DMS53 (cell line): ENCODE results near the gene NFX1.
A peak's percentile ranks its signal among the peaks of the same experiment; 100 is the strongest.

ENCODE experiments used
- DNase-seq: peaks from one replicate; lab custom pipeline; 2025; lab: John Stamatoyannopoulos, UW

NFX1 gene

GRCh38 chr9:33267151-33267767 lies 23.1 kb upstream of the NFX1 start:
- no peak for DNase-seq

GRCh38 chr9:33270146-33270545 lies 20.2 kb upstream of the NFX1 start:
- peak; percentile 75 for DNase-seq

DNA sequence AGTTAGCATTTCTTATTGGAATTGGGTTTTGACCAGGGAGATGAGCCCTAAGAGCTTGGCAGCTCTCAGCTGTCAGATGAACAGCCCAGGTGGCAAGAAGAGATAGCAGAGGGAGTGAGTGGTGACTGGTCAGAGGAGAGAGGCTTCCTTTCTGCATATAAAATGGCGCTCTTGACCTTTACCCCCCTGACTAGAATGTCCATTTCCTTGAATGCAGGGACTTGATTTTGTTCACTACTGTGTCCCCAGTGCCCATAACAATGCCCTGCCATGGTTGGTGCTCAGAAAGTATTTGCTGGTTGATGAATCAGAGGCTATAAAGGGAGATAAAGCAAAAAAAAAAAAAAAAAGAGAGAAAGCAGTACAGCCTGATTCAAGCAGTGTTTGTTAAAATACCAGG lies 18.3 kb upstream of the NFX1 start:
- peak; percentile 72 for DNase-seq

DNA sequence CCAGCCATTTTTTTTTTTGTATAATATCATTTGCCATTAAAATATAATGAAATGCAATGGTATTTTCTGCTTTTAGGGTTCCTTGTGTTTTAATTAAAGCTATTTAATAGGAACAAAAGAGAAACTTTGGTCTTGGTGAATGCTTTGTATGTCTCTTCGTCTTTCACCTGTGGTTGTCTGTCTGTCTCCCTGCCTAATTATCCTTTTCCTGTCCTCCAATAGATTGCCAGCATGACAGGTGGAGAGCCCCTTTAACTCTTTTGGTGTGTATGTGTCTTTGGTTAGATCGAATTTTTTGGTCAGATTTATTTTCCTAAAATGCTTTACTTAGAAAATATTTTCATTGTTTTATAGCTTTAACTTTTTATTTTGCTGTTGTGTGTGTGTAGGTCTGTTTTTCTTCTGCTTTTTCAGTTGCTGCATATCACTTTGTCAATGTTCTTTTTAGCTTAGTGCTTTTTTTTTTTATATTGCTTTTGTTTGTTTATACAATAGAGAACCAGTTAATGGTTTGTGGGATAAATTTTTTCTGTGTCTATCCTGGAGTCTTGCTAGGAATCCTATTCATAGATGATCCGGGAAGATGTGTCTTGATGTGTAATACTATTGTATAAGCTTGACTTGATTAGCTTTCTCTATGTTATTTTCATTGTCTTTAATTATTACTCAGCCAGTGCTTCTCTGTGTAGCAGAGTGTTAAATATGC lies 16.9 kb upstream of the NFX1 start:
- DNase-seq: no peak

DNA sequence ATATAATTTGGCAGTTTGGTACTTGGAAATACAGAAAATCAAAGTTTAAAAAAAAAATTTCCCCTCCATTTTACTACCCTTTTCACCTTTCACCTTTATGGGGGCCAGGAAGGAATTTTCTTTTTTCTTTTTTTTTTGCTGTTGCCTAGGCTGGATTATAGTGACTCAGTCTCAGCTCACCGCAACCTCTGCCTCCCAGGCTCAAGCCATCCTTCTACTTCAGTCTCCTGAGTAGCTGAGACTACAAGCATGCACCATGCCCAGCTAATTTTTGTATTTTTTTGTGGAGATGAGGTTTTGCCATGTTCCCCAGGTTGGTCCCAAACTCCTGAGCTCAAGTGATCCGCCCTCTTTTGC lies 16.4 kb upstream of the NFX1 start:
- no peak for DNase-seq

DNA sequence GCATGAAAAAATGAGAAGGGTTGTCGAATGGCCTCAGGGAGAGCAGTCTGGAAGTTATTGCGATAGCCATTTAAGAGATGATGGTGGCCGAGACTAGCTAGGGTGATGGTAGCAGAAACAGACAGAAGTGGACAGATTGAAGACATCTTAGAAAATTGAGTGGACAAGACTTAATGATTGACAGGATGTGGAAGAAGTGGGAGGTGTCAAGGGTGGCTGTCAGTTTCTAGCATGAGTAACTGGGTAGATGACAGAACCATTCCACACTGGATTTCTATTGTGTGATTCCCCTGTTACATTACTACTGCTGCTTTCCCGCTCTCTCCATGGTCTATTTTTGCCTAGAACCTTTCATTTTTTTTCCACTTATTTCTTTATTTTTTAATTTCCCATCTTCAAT lies 12.8 kb upstream of the NFX1 start:
- no peak for DNase-seq

DNA sequence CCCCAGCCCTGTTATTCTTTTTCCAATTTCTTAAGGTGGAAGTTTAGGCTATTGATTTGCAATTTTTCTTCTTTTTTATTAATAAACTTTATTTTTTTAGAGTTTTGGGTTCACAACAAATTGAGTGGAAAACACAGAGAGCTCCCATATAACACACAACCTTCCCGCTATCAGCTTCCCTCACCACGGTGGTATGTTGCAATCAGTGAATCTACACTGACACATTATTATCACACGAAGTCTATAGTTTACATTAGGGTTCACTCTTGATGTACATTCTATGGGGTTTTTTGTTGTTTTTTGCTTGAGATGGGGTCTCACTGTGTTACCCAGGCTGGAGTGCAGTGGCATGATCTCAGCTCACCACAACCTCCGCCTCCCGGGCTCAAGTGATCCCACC lies 4.8 kb upstream of the NFX1 start:
- no peak for DNase-seq

DNA sequence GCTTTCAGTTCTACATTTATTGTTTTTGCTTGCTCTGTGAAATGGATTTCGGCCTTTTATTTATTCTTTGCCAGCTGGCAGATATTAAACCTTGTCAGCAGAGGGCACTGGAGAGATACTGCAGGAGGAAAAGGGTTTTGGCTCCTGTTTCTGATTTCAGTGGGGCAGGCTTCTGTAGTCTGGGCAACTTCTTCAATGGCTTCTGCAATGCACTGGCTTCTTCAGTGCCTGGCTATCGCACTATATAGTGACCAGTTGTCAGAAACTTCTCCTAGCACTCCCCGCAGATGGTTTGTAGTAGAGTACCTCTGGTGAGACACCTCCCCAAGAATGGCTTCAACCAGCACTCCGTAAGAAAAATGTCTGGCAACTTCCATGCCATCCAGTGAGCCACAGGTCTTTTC lies 3.2 kb upstream of the NFX1 start:
- peak; percentile 88 for DNase-seq

GRCh38 chr9:33288235-33288634 lies 2.1 kb upstream of the NFX1 start:
- DNase-seq: no peak

- no peak for DNase-seq
Observed at GRCh38 chr9:33288828-33289483, 1.4 kb upstream of the NFX1 start.

- peak; percentile 27 for DNase-seq
Observed at GRCh38 chr9:33289496-33289895, 820 bp upstream of the NFX1 start.

- peak; percentile 84 for DNase-seq
Observed at GRCh38 chr9:33289936-33290246, 425 bp upstream of the NFX1 start.

- no peak for DNase-seq
Observed at GRCh38 chr9:33291031-33291397, 698 bp downstream of the NFX1 start.

DNA sequence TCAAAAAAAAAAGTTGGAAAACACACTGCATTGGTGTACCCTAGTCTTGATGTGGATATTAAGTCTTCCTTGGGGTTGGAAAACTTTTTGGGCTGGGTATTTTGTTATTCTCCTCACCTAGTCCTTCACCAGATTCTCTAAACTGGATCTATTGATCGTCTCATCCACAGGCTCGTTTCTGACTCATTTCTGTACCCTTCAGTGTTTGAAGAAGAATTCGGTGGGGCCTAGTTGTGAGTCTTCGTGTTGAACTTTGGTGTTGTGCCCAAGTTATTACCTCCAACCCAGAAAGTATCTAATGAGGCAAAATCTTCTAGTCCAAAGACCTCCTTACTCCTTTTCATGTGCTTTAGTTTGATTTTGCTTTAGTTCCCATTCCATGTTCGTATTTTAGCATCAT lies 1.6 kb downstream of the NFX1 start:
- DNase-seq: no peak

GRCh38 chr9:33293782-33294181 lies 3.5 kb downstream of the NFX1 start:
- no peak for DNase-seq

DNA sequence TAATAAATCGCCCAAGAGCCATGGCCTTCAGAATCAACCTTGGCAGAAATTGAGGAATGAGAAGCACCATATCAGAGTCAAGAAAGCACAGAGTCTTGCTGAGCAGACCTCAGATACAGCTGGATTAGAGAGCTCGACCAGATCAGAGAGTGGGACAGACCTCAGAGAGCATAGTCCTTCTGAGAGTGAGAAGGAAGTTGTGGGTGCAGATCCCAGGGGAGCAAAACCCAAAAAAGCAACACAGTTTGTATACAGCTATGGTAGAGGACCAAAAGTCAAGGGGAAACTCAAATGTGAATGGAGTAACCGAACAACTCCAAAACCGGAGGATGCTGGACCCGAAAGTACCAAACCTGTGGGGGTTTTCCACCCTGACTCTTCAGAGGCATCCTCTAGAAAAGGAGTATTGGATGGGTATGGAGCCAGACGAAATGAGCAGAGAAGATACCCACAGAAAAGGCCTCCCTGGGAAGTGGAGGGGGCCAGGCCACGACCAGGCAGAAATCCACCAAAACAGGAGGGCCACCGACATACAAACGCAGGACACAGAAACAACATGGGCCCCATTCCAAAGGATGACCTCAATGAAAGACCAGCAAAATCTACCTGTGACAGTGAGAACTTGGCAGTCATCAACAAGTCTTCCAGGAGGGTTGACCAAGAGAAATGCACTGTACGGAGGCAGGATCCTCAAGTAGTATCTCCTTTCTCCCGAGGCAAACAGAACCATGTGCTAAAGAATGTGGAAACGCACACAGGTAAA lies 4.5 kb downstream of the NFX1 start:
- DNase-seq: no peak

DNA sequence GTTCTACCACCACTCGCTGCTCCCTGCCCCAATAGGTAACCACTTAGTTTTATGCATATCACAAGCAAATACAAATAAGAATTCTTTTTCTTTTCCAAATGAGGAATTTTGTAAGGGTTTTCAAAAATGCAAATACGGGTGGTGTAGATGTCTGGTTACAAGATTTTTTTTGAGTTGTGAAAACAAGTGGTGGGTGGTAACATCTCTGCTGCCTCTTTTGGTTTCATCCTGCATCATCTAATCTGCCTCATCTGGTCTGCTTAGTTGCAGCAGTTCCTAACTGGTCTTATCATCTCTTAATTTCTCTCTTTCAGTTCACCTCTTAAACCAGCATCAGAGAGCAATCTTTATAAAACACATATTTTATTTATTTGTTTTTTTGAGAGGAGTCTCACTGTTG lies 5.3 kb downstream of the NFX1 start:
- DNase-seq: no peak

DNA sequence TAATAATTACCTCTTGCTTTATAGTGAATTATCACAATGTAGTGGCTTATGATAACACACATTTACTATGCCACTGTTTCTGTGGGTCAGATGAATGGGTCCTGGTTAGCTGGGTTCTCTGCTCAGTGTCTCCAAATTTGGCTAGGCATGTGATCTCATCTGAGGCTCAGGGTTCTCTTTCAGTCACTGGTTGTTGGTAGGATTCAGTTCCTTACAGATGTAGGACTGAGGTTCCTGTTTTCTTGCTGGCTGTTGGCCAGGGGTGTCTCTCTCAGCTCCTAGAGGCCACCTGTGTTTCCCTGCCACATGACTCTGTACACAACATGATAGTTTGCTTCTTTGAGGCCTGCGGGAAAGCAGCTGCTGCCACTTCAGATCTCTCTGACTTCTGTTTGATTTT lies 7.1 kb downstream of the NFX1 start:
- peak; percentile 91 for DNase-seq

DNA sequence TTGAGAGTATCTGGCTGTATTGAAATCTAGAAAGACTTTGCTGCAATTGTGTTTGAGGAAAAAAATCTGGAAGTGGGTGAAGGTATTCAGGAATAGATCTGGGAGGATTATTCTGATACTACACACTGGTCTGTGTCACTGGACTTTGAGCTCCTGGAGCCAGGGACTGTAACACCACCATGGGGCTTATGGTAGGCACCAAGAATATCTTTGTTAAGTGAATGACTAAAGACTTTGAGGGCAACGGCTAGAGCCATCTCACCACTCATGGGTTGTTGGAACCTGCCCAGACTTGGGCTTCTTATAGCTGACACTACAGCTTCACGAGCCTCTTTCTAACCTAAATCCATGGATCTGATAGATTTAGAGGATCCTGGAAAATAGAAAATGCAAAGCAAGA lies 10.2 kb downstream of the NFX1 start:
- no peak for DNase-seq

GRCh38 chr9:33304362-33304761 lies 14.0 kb downstream of the NFX1 start:
- no peak for DNase-seq

DNA sequence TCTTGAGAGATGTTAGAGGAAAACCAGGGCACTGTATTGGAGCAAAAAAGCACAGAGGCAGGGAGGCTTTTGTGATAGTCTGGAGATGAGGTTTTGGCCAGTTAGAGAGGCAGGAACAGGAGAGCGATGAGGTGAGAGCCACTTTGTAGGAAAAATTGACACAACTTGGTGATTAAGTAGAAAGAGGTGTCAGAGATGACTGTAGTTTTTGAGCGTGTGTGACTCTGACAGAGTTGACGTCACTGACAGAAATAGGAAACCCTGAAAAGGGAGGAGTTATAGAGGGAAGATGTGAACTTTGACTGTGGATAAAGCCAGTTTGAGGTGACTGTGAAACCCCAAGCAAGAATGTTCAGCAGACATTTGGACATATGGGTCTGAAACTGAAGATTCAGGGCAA lies 15.7 kb downstream of the NFX1 start:
- no peak for DNase-seq

DNA sequence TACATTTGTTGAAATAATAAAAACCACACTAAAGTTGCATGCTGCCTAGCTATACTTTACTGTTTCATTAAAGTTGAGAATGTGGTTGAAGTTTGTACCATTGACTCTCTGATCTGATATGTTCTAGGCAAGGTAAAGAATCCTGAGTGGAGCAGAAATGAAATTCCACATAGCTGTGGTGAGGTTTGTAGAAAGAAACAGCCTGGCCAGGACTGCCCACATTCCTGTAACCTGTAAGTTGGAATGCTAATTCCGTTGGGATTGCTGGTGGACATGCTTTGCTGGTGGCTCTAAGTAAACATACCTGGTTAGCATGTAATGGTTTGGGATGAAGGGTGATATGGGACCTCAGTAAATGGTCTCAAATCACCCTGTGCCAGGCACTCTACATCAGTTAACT lies 16.8 kb downstream of the NFX1 start:
- no peak for DNase-seq

DNA sequence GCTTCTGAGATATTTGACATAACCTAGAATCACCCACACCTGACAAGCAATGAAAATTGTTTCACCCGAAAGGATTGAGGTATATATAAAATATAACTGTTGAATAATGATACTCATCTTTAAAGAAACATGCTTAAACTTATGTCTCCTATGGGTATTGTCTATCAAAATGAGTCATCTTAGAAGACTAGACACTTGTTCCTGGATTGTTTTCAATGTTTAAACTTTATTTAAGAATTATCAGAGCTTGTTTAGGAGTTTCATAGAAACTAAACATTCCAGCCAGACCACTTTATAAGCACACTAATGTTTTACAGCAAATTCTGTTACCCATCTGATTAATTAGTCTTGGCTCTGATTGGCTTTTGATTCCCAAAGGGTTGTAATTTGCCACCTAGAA lies 19.6 kb downstream of the NFX1 start:
- DNase-seq: no peak
